GM12878 (cell line): ENCODE data around the gene ICAM2. TPM values are rescaled to one million over a fixed set of nuclear protein-coding genes. Genes with fewer than 3 reads are reported as not detected.

Experiments used
- HSF1 ChIP-seq: fragments of 150-350 bp; IDR thresholded peaks from 2 replicates; pipeline ENCODE4 v1.6.1; 2014; ENCODE audit warnings: mild to moderate bottlenecking, low read depth, low read length
- SKIL ChIP-seq: fragments of 450-650 bp; IDR thresholded peaks from 2 replicates; pipeline ENCODE4 v1.6.1; 2017; ENCODE audit warnings: mild to moderate bottlenecking, low read depth, inconsistent platforms; ENCODE audit not compliant: poor library complexity, severe bottlenecking
- ZNF274 ChIP-seq: IDR thresholded peaks from one replicate; pipeline ENCODE4 v1.8.0; 2011; ENCODE audit not compliant: insufficient read length, insufficient read depth
- polyA plus RNA-seq, 11 experiments: library from polyadenylated mRNA; depleted of rRNA in 4 of 11; unstranded in 6 of 11; stranded (reverse) in 5 of 11; fragments of >200 nt; fragmentation: Nextera tagmentation in 4 of 11; fragmentation: Illumina TruSeq in 1 of 11; extraction: Ambion mirVana in 4 of 11; extraction: Trizol in 1 of 11; gene quantifications; 1 replicate in 1 of 11; 2 replicates in 10 of 11; pipeline versions ENCODE4 v1.2.1 to v1.2.3, GENCODE V29; 2011 to 2016; ENCODE audit warnings: inconsistent platforms in 2 of 11, missing spikeins in 2 of 11, low read depth in 1 of 11
- total RNA-seq, 4 experiments: library from RNA; depleted of rRNA in 3 of 4; stranded (reverse); fragments of >200 nt in 3 of 4; fragmentation: Illumina TruSeq in 1 of 4; extraction: Trizol in 1 of 4; gene quantifications; 2 replicates each; pipeline versions ENCODE4 v1.2.1 to v1.2.3, GENCODE V29; 2013 to 2021
- TF ChIP-seq, protein P1 (sequence below): fragments of 450-650 bp; formaldehyde crosslinking; IDR thresholded peaks from 2 replicates; pipeline ENCODE4 v1.4.0; 2022; ENCODE audit warnings: mild to moderate bottlenecking, moderate library complexity

Gene ICAM2
- total and polyA plus RNA-seq, 10 of the 15 experiments (the other 5 are each of a cell fraction or from before 2014, with no cell fraction given), result 23.6 to 108 (median 58.1) TPM

DNA sequence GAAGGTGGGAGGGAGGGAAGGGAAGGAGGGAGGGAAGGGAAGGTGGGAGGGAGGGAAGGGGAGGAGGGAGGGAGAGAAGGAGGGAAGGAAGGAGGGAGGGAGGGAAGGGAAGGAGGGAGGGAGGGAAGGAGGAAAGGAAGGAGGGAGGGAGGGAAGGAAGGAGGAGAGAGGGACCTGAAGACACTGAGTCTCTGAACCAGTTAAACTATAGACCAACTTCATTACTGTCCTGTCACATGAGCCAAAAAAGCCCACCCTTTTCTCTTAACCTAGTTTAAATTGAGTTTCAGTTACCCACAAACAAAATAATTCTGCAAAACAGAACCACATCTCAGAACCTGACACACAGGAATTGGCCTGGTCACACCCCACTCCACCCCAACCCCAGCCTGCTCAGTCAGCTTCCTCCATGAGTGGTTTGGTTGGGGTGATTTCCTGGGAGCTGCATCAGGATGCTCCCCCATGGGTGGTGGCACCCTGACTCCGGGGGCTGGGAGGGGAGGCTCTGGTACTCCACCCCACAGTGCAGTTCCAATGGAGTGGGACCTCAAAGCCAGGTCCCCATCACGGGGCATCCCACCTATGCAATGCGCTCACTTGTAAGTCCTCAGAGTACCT is 27.0 kb downstream of the ICAM2 start (continued):
- TF ChIP-seq SKIL (no peak), HSF1 (no peak), ZNF274 (no peak)
- TF ChIP-seq, protein P1, sequence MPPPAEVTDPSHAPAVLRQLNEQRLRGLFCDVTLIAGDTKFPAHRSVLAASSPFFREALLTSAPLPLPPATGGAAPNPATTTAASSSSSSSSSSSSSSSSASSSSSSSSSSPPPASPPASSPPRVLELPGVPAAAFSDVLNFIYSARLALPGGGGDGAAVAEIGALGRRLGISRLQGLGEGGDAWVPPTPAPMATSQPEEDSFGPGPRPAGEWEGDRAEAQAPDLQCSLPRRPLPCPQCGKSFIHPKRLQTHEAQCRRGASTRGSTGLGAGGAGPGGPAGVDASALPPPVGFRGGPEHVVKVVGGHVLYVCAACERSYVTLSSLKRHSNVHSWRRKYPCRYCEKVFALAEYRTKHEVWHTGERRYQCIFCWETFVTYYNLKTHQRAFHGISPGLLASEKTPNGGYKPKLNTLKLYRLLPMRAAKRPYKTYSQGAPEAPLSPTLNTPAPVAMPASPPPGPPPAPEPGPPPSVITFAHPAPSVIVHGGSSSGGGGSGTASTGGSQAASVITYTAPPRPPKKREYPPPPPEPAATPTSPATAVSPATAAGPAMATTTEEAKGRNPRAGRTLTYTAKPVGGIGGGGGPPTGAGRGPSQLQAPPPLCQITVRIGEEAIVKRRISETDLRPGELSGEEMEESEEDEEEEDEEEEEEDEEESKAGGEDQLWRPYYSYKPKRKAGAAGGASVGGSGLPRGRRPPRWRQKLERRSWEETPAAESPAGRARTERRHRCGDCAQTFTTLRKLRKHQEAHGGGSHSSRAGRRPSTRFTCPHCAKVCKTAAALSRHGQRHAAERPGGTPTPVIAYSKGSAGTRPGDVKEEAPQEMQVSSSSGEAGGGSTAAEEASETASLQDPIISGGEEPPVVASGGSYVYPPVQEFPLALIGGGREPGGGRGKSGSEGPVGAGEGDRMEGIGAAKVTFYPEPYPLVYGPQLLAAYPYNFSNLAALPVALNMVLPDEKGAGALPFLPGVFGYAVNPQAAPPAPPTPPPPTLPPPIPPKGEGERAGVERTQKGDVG (CRISPR knock-in tag), result no peak
